Measurements from ENCODE around the gene PODXL2. TPM values are rescaled to one million over a fixed set of nuclear protein-coding genes. Genes with fewer than 3 reads are reported as not detected.

Gene PODXL2
- total RNA-seq, 1 donor from 2014 or later: 2.9 TPM

DNA sequence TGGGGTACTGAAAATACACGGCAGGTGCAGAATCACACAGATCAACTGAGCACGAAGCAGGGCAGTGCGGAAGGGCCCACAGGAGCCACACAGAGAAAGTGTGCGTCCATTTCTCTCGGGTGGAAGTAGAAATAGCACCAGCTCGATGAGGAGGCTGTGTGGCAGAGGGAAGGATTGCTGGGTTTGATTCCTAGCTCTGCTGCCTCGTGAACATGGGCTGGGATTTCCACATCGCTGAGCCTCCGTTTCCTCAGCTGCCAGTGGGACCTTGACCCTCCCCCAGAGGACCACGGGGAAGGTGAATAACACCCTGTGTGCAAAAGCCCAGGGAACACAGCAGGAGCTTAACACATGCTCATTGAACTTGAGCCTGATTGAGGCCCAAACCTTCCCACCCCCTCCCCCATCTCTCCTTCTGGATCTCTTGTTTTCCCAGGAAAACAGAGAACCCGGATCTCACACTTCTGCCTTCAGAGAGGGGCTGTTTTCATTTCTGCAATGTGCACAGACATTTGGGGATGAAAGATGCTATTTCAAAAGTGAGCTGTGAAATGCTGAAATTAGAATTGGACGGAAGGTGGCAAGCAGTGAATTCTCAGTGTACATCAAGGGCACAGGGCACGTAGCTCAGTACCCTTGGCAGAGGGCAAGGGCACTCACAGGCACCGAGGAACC is 82.2 kb downstream of the PODXL2 start:
- no peak for DNase-seq

DNA sequence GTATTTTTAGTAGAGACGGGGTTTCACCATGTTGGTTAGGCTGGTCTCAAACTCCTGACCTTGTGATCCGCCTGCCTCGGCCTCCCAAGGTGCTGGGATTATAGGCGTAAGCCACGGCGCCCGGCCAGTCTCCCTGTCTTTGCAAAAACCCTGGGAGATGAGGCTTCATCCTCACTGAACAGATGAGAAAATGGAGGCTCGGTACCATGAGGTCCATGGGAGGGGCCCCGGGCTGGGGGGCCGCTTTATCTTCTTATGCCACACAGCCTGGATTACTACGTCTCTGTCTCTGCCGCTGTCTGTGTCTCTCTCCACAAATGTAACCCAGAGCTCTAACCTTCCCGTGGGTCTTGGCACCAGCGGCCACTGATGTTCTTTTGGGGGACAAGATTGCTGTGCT is 82.9 kb downstream of the PODXL2 start:
- DNase-seq: no peak

DNA sequence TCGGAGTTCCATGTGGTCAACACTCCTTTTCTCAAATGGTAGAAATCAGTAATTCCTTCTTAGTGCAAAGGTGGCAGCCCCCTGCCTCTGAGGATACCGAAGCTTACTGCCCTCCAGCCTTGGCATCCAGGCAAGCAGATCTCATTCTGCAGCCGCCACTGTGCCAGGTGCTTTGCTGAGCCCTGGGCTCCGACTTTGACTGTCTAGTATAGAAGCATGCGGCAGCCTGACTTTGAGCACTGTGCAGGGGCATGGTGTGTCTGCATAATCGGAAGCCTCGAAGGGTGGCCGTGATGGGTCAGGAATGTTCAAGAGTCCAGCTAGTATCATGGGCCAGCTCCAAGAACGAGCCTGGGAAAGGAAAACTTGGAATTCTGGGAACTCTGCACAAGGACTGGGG is 83.5 kb downstream of the PODXL2 start:
- no peak for DNase-seq

DNA sequence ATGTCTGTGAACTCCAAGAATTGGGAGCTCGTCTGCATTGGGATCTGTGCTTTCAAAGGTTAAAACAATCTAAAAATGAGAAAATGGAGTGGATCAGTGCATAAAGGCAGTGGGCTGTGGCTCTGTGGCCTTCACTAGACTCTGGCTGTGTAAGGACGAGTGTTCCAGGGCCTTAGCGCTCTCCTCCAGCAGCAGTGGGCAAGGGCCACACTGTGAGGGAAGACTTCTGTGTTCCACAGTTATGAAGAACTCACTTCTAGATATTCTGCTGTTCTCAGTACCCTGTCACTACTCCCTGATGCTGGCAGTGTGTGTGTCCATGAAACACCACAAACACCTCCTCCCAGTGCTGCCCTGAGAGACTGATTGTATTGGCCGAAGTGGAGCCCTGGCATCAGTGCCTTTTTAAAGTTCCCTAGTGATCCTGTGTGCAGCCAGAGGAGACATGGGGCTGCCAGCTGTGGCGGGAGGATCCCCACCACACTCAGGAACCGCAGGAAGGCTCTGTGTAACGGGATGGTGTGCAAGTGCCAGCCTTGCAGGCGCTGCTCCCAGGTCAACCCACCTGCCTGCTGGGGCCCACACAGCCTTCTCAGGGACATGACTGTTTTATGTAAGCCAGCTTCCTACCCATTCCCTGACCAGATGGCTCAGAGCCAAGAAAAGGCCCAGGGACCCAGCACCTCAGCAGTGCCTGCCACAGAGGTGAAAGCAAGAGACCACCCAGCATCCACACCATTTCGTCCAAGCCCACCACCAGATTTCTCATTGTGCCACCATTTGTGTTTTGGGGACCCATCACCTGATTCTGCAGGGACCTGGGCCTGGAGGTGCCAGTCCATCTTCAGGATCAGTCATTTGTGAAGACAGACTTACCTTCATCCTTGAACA is 84.1 kb downstream of the PODXL2 start:
- peak; percentile 37 for DNase-seq

GRCh38 chr3:127714125-127714571 is 85.2 kb downstream of the PODXL2 start:
- peak; percentile 77 for DNase-seq

- no peak for DNase-seq
These were observed 85.9 kb downstream of the PODXL2 start for GRCh38 chr3:127714866-127715265.

- DNase-seq: no peak
These were observed 86.5 kb downstream of the PODXL2 start for GRCh38 chr3:127715532-127715931.

DNA sequence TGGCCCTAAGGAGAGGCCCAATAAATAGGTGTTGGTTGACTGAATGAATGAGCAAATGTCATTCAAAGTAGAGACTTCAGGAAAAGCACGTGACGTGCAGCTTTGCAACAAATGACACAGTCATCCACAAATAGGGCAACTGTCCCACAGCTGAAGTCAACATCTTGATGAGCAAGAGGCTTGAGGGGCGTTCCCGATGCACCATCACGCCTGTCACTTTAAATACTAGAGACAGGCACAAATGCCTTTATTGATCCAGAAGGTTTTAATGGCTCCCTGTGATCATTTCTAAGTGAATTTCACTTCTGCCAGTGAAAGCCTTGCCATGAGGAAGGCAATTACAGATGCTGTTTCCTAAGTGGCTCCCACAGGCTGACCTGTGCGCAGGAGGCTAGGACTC is 87.4 kb downstream of the PODXL2 start:
- no peak for DNase-seq

- DNase-seq: no peak
These were observed 88.6 kb downstream of the PODXL2 start for GRCh38 chr3:127717357-127718244.

- DNase-seq: no peak
These were observed 89.4 kb downstream of the PODXL2 start for GRCh38 chr3:127718245-127718915.

DNA sequence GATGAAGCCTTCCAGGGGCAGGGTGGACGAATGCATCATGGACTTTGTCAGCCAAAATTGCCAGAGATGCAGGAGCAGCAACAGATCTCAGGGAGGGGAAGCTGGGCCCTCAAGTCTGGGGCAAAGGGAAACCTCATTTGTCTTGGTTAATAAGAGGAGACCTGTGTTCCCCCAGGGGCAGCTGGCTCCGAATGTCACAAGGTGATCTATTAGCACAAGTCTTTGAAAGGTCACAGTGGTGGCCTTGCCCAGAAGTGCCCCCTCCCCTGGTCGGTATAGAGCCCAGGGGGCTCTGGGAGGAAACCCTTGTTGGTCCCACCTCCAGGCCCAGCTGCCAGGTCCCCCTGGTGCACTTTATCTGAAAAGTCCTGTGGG is 89.9 kb downstream of the PODXL2 start:
- no peak for DNase-seq

GRCh38 chr3:127719369-127719768 is 90.4 kb downstream of the PODXL2 start:
- no peak for DNase-seq

- no peak for DNase-seq
These were observed 91.3 kb downstream of the PODXL2 start for GRCh38 chr3:127720161-127720823.

DNA sequence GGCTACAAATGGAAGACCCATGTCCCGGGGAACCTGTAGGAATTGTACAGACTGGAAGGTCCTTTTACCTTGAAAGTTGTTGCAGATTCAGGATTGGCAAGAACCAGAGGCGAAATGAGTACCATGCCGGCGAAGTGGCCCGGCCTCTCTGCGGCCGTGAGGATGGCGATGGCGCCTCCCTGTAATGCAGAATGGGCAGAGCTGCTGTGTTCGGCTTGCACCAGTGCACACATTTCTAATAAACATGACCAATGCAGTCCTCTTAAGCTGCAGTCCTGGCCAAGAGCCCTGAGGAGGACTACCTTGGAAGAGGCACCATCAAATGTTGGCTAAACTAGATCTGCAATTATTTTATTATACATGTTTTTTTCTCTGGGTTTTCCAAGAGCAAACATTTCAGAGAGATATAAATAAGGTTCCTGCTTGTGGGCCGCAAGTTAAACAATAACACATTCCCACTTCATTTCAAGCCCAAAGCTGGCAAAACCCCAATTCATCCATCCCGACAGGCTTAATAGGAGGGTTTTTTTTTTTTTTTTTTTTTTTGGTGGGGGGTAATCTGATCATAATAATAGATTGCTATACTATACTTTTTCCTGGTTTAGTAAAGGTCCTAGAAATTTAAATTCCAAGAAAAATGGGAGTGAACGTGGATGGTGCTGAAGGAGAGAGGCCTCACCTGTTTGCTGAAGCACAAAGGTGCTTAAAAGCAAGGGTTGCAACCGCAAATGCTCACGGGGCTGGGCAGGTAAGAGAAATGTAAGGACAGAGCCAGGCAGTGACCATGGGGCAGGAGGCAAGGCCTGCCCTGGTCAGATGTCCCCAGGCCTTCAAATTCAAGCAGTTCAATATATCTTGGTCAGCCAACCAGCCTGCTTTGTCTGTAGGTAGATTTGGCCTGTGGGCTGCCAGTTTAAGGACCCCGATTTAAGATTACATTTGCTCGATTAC is 92.3 kb downstream of the PODXL2 start:
- DNase-seq: no peak

DNA sequence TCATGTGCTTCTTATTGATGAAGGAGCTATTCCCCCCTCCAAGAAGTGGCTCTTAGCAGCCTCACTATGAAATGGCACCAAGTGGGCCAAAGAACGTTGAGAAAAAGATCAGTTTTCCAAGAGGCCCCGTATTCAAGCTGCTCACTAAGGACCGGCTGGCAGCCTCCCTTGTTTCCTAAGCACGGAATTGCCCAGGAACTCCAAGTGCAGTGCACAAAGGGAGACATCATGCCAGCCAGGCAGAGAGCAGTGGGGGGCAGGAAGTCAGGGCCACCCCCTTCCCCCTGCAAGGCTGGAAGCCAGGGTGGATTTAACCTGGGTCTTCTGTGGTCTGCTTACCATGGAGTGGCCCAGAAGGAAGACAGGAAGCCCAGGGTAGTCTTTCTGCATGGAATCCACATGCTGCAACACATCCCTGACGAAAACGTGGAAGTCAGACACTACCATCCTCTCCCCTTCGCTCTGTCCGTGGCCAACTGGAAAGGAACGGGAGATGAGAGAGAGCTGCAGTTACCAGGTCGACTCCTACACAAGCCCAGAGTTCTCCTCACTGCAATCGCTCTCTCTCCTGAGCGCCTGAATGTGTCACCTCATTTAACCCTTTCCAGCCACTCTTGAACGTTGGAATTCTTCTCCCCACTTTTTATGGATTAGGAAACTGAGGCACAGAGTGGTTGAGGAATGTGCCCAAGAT is 93.3 kb downstream of the PODXL2 start:
- no peak for DNase-seq

Other genes with a start within 250 kb of the PODXL2 start
- gene TPRA1, start 38.5 kb upstream of the PODXL2 start, total RNA-seq: 34.8 and 48.3 TPM in 2 replicates
- gene MCM2, start 30.8 kb upstream of the PODXL2 start, total RNA-seq: 51.4 and 110 TPM in 2 replicates
- 12.8 and 14.4 TPM in 2 replicates for gene ABTB1, start 43.8 kb downstream of the PODXL2 start, total RNA-seq
- 35.7 and 73.0 TPM in 2 replicates for gene MGLL, start 193.3 kb downstream of the PODXL2 start, total RNA-seq